ENCODE measurements around the gene HERPUD1. TPM values are rescaled to one million over a fixed set of nuclear protein-coding genes. Genes with fewer than 3 reads are reported as not detected.

The HERPUD1 gene
- total and polyA plus RNA-seq, 2 of the 8 experiments (the other 6 are each of a cell fraction or from before 2014, with no cell fraction given): 23.3 to 34.7 TPM

- TF ChIP-seq TEAD4 (IDR thresholded peaks at IDR 0.05; ENCODE audit: low read depth, low read length) (no peak), SIX5 (IDR thresholded peaks at IDR 0.05; ENCODE audit: low read depth, low read length) (no peak), TBP (IDR thresholded peaks at IDR 0.05; ENCODE audit: low read depth, low read length) (no peak), POLR2AphosphoS5 (IDR thresholded peaks at IDR 0.05; ENCODE audit: low read depth, low read length) (no peak)
- TF ChIP-seq, protein P1, sequence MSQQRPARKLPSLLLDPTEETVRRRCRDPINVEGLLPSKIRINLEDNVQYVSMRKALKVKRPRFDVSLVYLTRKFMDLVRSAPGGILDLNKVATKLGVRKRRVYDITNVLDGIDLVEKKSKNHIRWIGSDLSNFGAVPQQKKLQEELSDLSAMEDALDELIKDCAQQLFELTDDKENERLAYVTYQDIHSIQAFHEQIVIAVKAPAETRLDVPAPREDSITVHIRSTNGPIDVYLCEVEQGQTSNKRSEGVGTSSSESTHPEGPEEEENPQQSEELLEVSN (IDR thresholded peaks at IDR 0.05): no peak
These were observed 46.3 kb upstream of the HERPUD1 start (continued) for GRCh38 chr16:56885446-56886162.
